GM12892 (cell line): Measurements from ENCODE around the gene KRTAP5-4.

Experiments used
- POLR2A ChIP-seq: IDR thresholded peaks from 2 replicates; pipeline ENCODE4 v1.6.1; 2011; ENCODE audit warnings: low read depth, low read length, control low read depth
- POLR2AphosphoS5 ChIP-seq: IDR thresholded peaks from 2 replicates; pipeline ENCODE4 v1.6.1; 2011; ENCODE audit warnings: low read depth, low read length, control low read depth

- no peak for TF ChIP-seq POLR2A
- TF ChIP-seq POLR2AphosphoS5: no peak
Observed at GRCh38 chr11:1604711-1605110, 17.2 kb downstream of the KRTAP5-4 start.
